Neutrophil (primary cell): ENCODE data around the gene FILIP1.

Experiments used
- H3K27ac ChIP-seq: fragments of 200-600 bp; sonication (generic); 2 replicates; pipeline ENCODE4 v1.5.1; 2016; ENCODE audit warnings: mild to moderate bottlenecking, moderate library complexity
- H3K27me3 ChIP-seq: fragments of 200-600 bp; sonication (generic); 2 replicates; pipeline ENCODE4 v1.6.0; 2016; ENCODE audit warnings: mild to moderate bottlenecking
- H3K36me3 ChIP-seq: fragments of 200-600 bp; sonication (generic); 2 replicates; pipeline ENCODE4 v1.5.1; 2017
- H3K4me1 ChIP-seq, 2 experiments: fragments of 200-600 bp in 1 of 2; sonication (generic) in 1 of 2; 1 replicate in 1 of 2; 2 replicates in 1 of 2; pipeline versions ENCODE4 v1.5.1 to v1.6.1; 2013 to 2016; ENCODE audit warnings: low read depth in 1 of 2, low read length in 1 of 2, mild to moderate bottlenecking in 1 of 2, moderate library complexity in 1 of 2; ENCODE audit not compliant: control insufficient read depth in 1 of 2, insufficient read depth in 1 of 2
- H3K4me3 ChIP-seq, 2 experiments: fragments of 200-600 bp in 1 of 2; sonication (generic) in 1 of 2; 1 replicate in 1 of 2; 2 replicates in 1 of 2; pipeline ENCODE4 v1.5.1; 2013 to 2016; ENCODE audit warnings: low read depth in 1 of 2, low read length in 1 of 2, mild to moderate bottlenecking in 1 of 2, moderate library complexity in 1 of 2
- H3K9me3 ChIP-seq: fragments of 200-600 bp; sonication (generic); 2 replicates; pipeline ENCODE4 v1.5.1; 2016
- TF ChIP-seq, protein P1 (sequence below): fragments of 200-600 bp; sonication (generic); IDR thresholded peaks from 2 replicates; pipeline ENCODE4 v1.5.1; 2016; ENCODE audit warnings: antibody characterized with exemption

The FILIP1 gene

GRCh38 chr6:75368864-75369402 is 124.7 kb downstream of the FILIP1 start:
- Histone ChIP-seq H3K36me3 (no peaks in the 10 kb centered on the region), H3K4me3 (no peak overlapping the region), H3K9me3 (no peaks in the 10 kb centered on the region), H3K27ac (no peak overlapping the region), H3K27me3 (no peaks in the 10 kb centered on the region), H3K4me1 (no peaks in the 10 kb centered on the region)
- TF ChIP-seq, protein P1, sequence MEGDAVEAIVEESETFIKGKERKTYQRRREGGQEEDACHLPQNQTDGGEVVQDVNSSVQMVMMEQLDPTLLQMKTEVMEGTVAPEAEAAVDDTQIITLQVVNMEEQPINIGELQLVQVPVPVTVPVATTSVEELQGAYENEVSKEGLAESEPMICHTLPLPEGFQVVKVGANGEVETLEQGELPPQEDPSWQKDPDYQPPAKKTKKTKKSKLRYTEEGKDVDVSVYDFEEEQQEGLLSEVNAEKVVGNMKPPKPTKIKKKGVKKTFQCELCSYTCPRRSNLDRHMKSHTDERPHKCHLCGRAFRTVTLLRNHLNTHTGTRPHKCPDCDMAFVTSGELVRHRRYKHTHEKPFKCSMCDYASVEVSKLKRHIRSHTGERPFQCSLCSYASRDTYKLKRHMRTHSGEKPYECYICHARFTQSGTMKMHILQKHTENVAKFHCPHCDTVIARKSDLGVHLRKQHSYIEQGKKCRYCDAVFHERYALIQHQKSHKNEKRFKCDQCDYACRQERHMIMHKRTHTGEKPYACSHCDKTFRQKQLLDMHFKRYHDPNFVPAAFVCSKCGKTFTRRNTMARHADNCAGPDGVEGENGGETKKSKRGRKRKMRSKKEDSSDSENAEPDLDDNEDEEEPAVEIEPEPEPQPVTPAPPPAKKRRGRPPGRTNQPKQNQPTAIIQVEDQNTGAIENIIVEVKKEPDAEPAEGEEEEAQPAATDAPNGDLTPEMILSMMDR = no peak

DNA sequence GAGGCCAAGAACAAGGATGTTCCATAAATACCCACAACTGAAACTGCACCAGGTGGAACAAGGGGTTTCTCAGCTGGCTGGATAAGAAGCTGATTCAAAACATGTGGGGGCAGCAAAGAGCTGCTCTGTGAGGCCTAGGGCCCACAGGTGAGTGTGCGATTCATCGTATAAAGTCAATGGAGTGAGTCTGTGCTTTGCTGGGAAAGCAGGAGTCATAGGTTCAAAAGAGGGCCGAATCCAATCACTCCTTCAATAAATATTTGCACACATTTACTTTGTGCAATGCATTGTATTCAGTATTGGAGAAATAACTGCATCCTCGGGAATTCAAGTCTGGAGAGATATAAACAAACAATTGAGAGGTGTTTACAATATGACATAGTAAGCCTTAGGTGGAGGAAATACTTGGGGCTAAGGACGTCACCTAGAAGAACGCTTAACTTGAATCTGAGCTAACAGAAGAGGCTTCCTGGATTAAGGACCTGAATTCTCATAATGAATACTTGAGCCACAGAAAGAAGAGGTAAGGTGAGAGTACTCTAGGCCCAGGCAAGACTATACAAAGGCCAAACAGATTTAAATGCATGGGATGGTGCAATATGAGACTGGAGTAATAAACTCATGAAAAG is 125.3 kb downstream of the FILIP1 start:
- TF ChIP-seq, protein P1 = no peak
- Histone ChIP-seq H3K9me3 (no peaks in the 10 kb centered on the region), H3K4me1 (no peaks in the 10 kb centered on the region), H3K27me3 (no peaks in the 10 kb centered on the region), H3K27ac (no peak overlapping the region), H3K4me3 (no peak overlapping the region), H3K36me3 (no peaks in the 10 kb centered on the region)

DNA sequence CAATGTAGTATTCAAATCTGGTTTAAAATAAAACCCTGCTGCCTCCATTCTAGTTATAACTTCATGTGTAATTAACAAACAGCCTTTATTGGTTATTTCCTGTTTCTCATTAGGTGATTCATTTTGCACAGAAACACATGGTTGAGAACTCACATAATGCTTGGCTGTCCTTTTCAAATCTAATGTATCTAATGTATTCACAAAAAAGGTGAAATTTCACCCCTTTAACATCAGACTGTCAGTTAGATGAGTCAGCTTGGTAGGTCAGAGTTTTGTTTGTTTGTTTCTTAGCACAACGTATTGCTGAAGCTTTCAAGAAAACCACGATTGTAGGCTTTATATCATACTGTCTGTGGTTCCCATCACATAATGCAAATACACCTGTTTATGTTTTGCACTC is 130.3 kb downstream of the FILIP1 start:
- Histone ChIP-seq H3K4me3 (no peak overlapping the region), H3K36me3 (no peaks in the 10 kb centered on the region), H3K27me3 (no peaks in the 10 kb centered on the region), H3K4me1 (no peaks in the 10 kb centered on the region), H3K27ac (no peak overlapping the region), H3K9me3 (no peaks in the 10 kb centered on the region)
- TF ChIP-seq, protein P1 = no peak

- Histone ChIP-seq H3K27ac (no peak overlapping the region), H3K36me3 (no peaks in the 10 kb centered on the region), H3K4me3 (no peak overlapping the region), H3K4me1 (no peaks in the 10 kb centered on the region), H3K9me3 (no peaks in the 10 kb centered on the region), H3K27me3 (peaks cover 44% of the 10 kb centered on the region)
- TF ChIP-seq, protein P1 = no peak
Observed at GRCh38 chr6:75353644-75354043, 140.0 kb downstream of the FILIP1 start.

GRCh38 chr6:75351570-75351969 is 142.0 kb downstream of the FILIP1 start:
- Histone ChIP-seq H3K27me3 (peaks cover 65% of the 10 kb centered on the region), H3K36me3 (no peaks in the 10 kb centered on the region), H3K4me1 (no peaks in the 10 kb centered on the region), H3K4me3 (no peak overlapping the region), H3K27ac (no peak overlapping the region), H3K9me3 (no peaks in the 10 kb centered on the region)
- TF ChIP-seq, protein P1 = no peak
